ENCODE results near the gene MACROD1.

DNA sequence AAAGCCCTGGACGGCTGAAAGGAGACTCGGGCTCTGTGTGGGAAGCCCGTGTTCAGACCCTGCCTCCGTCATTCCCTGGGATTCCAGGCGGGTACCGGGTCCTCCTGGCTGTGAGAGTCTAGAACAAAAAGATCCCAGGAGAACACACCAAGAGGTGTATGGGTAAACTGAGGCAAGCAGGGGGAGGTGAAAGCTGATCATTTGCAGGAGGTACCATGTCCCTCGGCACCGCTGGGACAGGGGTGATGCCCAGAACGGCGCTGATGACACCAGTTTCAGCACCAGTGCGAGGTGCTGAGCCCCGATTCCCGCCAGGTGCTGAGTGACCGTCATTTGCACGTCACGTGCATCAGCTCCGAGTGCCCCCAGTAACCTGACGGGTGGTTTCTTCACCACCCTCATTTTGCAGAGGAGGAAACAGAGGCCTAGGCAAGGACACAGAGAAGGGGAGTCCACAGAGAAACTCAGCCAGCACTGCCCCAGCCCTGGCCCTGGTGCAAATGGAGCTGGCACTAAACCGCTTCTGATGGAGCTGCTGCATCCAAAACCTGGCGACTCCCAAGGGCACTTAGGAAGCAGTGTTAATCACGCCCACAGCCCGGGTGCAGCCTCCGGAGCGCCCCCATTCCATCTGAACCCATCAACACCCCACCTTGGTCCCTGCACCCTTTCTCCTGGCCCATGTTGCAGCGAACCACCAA is 16.8 kb downstream of the MACROD1 start:
- TF ChIP-seq MYC (IDR thresholded peaks at IDR 0.05; ENCODE audit: low read depth, low read length), result no peak
- TF ChIP-seq, protein P1, sequence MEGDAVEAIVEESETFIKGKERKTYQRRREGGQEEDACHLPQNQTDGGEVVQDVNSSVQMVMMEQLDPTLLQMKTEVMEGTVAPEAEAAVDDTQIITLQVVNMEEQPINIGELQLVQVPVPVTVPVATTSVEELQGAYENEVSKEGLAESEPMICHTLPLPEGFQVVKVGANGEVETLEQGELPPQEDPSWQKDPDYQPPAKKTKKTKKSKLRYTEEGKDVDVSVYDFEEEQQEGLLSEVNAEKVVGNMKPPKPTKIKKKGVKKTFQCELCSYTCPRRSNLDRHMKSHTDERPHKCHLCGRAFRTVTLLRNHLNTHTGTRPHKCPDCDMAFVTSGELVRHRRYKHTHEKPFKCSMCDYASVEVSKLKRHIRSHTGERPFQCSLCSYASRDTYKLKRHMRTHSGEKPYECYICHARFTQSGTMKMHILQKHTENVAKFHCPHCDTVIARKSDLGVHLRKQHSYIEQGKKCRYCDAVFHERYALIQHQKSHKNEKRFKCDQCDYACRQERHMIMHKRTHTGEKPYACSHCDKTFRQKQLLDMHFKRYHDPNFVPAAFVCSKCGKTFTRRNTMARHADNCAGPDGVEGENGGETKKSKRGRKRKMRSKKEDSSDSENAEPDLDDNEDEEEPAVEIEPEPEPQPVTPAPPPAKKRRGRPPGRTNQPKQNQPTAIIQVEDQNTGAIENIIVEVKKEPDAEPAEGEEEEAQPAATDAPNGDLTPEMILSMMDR (IDR thresholded peaks at IDR 0.05; ENCODE audit: low read depth, low read length), result no peak
